Epidermal melanocyte (primary cell): ENCODE results near the gene TMEM115.

Experiments used
- DNase-seq: peaks from one replicate; pipeline ENCODE4 v3.0.0; 2011; ENCODE audit warnings: low spot score; ENCODE audit not compliant: insufficient read length

TMEM115 gene, protein sequence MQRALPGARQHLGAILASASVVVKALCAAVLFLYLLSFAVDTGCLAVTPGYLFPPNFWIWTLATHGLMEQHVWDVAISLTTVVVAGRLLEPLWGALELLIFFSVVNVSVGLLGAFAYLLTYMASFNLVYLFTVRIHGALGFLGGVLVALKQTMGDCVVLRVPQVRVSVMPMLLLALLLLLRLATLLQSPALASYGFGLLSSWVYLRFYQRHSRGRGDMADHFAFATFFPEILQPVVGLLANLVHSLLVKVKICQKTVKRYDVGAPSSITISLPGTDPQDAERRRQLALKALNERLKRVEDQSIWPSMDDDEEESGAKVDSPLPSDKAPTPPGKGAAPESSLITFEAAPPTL

GRCh38 chr3:50358911-50359759, at the start of gene TMEM115:
Gene TMEM115 (minus strand): TSS chr3:50359521. CDS start chr3:50359063, 458 bp downstream.
- peak; percentile 96 for DNase-seq

- DNase-seq, result no peak
These were observed 49.2 kb upstream of the TMEM115 start for GRCh38 chr3:50408443-50408944.

DNA sequence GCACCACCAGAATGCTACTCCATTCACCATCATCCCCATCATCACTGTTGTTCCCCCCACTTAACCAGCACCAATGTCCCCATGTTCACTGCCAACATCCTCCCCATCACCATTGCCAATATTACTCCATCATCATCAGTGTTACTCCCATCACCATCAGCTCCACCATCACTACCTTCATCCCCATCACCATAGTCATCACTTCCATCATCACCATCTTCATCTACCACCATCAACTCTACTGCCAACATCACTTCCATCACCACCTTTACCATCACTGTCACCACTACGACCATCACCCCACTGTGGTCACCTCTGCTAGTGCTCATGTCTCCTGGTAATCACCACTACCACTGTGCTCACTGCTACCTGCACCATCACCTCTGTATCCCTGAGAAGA, 47.2 kb upstream of the TMEM115 start:
- no peak for DNase-seq

GRCh38 chr3:50405249-50405648, 45.9 kb upstream of the TMEM115 start:
- no peak for DNase-seq

DNA sequence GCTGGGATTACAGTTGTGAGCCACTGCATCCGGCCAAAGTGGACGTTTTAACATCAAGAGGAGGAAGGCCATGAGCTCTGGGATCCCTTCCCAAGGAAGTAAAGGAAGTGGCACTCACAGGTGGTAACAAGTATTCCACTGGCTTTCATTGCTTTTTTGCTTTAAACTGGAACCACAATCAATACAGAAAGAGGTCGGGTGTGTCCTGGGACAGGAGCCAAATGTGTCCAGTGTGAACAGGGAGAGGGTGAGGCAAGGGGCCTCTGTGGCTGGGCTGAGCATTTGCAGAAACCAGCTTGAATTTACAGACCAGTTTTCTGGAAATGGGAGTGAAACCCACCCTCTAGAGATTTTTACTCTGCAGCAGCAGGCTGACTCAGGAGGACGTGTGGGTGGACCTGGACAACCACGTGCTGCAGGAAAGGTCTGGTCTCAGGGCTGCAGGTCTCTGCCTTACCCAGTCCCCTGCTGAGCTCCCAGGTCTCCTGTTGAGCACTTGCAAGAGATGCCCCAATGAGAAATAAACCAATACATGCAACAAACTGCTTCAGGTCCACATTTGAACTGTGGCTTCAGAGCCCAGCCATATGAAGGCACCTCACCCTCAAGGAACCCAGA, 42.8 kb upstream of the TMEM115 start:
- DNase-seq, result no peak

DNA sequence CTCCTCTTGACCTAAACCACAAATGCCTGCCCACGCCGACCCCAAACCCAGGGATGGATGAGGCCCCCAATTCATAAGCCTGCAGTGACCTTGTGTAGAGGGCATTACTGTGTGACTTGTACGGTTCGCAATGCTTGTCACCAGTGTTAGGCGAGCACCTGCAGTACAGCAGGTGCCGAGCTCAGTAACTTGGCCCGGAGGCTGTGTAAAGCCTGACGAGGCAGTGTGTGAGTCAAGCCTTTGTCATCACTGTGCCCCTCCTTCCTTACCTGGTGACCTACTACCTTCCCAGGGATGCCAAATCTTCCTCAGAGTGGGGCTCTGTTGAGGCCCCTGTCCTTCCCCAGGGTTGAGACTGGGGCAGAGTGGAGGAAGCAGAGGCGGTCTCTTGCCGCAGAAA, 37.2 kb upstream of the TMEM115 start:
- no peak for DNase-seq

DNA sequence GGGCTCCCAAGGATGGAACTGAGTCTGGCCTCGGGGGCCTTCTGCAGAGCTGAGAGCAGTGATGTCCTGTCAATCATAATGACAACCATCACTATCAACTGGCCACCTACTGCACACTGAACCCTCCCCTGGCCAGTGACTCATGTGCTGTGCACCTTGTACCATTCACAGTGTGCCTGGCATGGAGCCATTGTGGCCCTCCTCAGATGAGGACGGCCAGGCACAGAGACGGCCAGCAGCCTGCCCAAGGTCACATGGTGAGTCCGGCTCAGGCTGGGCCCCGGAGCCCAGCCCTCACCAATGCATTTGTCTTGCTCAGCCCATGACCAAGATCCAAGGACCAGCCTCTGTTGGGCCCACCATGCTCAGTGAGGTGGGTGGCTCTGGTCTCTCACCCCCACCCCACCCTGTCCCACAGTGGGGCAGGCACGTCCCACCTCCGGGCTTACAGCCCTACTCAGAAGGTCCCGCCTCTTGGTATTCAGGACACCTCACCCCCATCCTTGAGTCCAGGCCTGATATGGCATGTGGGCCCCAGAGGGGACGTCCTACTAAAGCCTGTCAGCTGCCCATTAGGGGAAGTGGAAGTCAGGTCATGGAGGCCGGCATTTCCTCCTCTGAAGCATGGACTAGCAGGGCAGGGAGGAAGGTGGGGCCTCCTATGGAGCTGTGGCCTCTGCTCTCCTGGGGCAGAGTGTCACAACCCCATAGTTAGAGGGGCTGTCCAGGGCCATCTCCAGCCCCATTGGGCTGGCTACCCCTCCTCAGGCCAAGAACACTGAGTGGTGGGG, 35.9 kb upstream of the TMEM115 start:
- no peak for DNase-seq

DNA sequence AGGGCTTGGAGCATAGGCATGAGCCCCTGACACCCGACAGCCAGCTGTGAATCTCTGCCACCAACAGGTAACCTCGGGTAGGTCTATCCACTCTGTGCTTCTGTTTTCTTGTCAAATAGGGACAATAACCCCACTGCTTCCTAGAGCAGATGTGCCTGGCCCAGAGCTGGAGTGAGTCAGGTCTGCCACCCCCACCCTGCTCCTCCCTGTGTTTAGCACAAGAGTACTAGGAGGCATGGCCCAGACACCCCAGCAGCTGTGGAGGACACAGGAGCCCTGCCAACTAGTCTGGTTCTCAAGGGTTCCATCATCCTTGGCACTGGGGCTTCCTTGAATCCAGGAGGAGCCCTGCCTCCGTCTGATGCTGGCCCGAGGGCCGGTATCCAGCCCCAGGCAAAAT, 33.7 kb upstream of the TMEM115 start:
- DNase-seq, result no peak

DNA sequence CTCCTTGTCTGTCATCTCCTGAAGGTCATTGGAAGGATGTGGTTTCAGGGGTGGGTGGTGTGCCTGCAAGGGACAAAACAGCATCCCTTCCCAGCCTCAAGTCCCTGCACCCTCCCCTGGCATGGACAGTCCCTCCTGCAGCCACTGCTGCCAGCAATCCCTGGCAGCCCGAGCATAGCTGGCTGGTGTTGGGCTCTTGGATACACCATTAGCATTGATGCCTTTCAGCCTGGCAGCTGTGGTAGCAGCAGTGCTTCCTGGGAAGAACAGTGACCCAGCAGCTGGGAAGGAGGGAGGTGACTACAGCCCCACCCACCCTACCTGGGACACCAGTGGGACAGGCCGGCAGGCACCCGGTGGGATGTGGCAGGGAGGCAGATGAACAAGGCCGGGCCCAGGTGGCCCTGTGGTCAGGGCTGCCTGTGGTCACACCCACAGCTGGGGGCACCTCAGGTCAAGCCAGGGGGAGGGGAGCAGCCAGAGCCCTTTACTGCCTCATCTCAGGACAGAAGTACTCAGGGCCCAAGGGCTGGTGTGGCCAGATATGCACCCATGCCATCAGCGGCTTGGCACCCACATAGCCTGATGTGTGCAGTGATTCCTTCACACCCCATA, 32.9 kb upstream of the TMEM115 start:
- DNase-seq, result no peak

GRCh38 chr3:50390508-50391224, 31.3 kb upstream of the TMEM115 start:
- DNase-seq, result no peak

DNA sequence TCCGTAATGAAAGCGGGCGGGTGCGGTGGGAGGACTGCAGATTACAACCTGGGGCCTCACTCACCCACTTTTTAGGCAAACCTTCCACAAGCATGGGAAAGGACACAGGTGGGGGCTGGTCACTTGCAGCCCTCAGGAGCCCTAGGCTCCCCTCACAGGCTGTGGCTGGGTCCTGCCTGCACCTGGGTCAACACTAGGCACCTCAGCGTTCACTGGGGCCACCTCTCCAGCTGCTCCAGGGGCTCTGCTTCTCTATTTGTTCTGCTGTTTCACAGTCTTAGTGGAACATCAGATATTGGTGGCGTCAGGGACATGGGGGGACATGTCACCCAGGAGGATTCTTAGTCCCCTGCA, 30.1 kb upstream of the TMEM115 start:
- DNase-seq, result no peak

GRCh38 chr3:50388720-50389413, 29.5 kb upstream of the TMEM115 start:
- DNase-seq, result no peak

DNA sequence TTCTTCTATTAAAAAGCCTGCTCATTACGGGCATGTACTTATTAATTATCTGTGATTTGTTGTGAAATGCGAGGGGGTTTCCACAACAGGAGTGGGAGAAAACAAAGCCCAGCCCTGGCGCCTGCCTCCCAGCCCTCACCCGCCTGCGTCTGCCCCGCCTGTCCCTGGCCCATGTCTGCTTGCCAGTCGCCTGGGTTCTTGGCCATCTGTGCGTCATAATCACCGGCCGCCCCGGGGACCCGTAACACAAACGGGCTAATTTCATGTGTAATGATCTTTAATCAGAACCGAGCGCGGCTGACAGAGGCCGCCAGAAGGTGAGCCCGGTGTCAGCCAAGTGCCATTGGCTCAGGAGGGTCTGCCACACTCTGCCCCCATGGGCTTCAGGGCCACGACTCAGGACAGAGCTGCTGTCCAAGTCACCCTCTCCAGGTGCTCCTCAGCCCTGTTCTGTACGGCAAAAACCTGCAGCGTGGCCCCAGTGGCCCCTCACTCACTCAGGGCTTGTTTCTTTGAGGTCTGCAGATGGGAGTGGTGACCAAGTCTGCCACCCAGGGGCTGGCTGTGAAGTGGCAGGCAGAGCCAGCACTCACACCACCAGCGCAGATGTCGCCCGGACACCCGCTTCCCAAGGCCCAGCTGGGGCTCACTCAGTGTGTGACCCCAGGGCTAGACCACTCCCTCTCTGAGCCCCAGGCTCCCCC, 28.8 kb upstream of the TMEM115 start:
- DNase-seq, result no peak

DNA sequence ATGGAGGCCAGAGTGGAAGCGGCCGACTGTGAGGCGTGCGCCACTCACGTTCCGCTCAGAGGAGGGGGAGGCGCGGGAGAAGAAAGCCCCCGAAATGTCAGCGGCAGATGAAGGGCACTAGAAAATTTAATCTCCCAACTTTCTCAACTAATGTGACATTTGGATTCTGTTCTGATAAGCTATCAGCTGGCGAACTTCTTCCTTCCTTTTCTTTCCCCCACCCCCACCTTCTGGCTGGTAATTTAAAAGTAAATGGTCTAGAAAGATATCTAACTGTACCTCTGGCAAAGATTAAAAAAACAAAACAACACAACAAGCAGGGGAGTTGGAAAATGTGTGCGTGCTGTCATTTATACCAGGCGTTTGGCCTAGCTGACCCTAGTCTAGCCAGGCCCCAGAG, 26.4 kb upstream of the TMEM115 start:
- no peak for DNase-seq

GRCh38 chr3:50383750-50384149, 24.4 kb upstream of the TMEM115 start:
- DNase-seq, result no peak

- DNase-seq, result no peak
These were observed 23.4 kb upstream of the TMEM115 start for GRCh38 chr3:50382722-50383121.

DNA sequence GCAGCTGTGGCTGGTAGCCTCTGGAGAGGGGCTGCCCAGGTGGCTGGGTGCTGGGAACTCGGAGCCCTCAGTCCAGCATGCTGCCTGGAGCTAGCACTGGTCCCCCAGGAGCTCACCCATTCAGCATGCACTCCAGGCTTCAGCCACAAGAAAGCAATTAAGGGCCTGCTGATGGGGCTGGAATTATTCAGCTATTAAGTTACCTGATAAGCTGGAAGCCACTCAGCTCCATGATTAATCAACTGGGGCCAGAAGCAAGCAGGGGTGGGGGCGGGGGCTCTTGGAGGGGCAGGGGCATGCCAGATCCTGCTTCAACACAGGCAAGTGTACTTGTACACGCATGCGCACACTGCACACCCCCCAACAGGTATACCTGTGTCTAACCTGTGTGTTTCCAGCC, 22.1 kb upstream of the TMEM115 start:
- DNase-seq, result no peak

GRCh38 chr3:50380405-50381085, 21.2 kb upstream of the TMEM115 start:
- no peak for DNase-seq
